AG04449 (cell line): ENCODE results near the gene DZIP1.
A peak's percentile ranks its signal among the peaks of the same experiment; 100 is the strongest.

ENCODE experiments used
- CTCF ChIA-PET: fragments of 350-600 bp; formaldehyde crosslinking; extraction: SDS; loops from one replicate; lab custom pipeline; 2021; ENCODE audit warnings: antibody characterized with exemption; lab: Yijun Ruan, JAX
- POLR2A ChIA-PET: fragments of 400-600, 350-600 bp; formaldehyde crosslinking; extraction: SDS; loops from one replicate; lab custom pipeline; 2020; ENCODE audit warnings: antibody characterized with exemption, inconsistent platforms; lab: Yijun Ruan, JAX
- DNase-seq: peaks from one replicate; pipeline ENCODE4 v3.0.0-alpha.2; 2010; ENCODE audit warnings: low read depth, low spot score
- H3K4me3 ChIP-seq: 2 replicates; pipeline ENCODE4 v1.5.1; 2011; ENCODE audit warnings: low read depth, mild to moderate bottlenecking, control low read depth, low read length
- CTCF ChIP-seq: IDR thresholded peaks from one replicate; pipeline ENCODE4 v1.5.1; 2011; ENCODE audit warnings: mild to moderate bottlenecking, moderate library complexity, low read length, control low read depth, inconsistent platforms; ENCODE audit not compliant: insufficient read depth; ENCODE audit errors: missing control alignments

Gene DZIP1

GRCh38 chr13:95536632-95537241 is 107.8 kb downstream of the DZIP1 start:
- DNase-seq: no peak
- ChIA-PET POLR2A (no interaction called here), CTCF (interaction anchor here (0.6 to 4.5 kb wide), 25 partner anchors 9 to 444 kb away, joined by 3 to 57 read pairs (median 4); no protein-coding TSS in a partner anchor)
- H3K4me3 ChIP-seq: no peak overlapping the region
- peak; percentile 4 for TF ChIP-seq CTCF

GRCh38 chr13:95535243-95535642 is 109.3 kb downstream of the DZIP1 start:
- ChIA-PET POLR2A (no interaction called here), CTCF (interaction anchor here (0.7 to 2.1 kb wide), 5 partner anchors 13 to 298 kb away, joined by 3 to 10 read pairs (median 4); no protein-coding TSS in a partner anchor)
- no peak for TF ChIP-seq CTCF
- no peak for DNase-seq
- no peak overlapping the region for H3K4me3 ChIP-seq

- TF ChIP-seq CTCF: no peak
- CTCF ChIA-PET: interaction anchor here (0.9 to 1.4 kb wide), 3 partner anchors 14 to 300 kb away, joined by 3 to 4 read pairs (median 3); no protein-coding TSS in a partner anchor
These were observed 110.9 kb downstream of the DZIP1 start for GRCh38 chr13:95533545-95534160.

GRCh38 chr13:95530178-95530577 is 114.3 kb downstream of the DZIP1 start:
- POLR2A ChIA-PET: no interaction called here
- DNase-seq: no peak
- CTCF ChIA-PET: interaction anchor here (1.4 kb wide), 1 partner anchor 304 kb away, joined by 6 read pairs; no protein-coding TSS in a partner anchor
- TF ChIP-seq CTCF: no peak
- no peak overlapping the region for H3K4me3 ChIP-seq

More at GRCh38 chr13:95533545-95534160, 110.9 kb downstream of the DZIP1 start:
- POLR2A ChIA-PET: no interaction called here
- no peak for DNase-seq
- no peak overlapping the region for H3K4me3 ChIP-seq
